NB4 (cell line): Measurements from ENCODE around the gene CCT6A.

Experiments used
- MYC ChIP-seq: IDR thresholded peaks from 2 replicates; pipeline ENCODE4 v1.6.1; 2011; ENCODE audit warnings: low read depth, low read length
- POLR2A ChIP-seq: IDR thresholded peaks from 2 replicates; pipeline ENCODE4 v1.6.1; 2011; ENCODE audit warnings: mild to moderate bottlenecking; ENCODE audit not compliant: insufficient read length; ENCODE audit errors: extremely low read depth
- TF ChIP-seq, protein P1 (sequence below): IDR thresholded peaks from one replicate; pipeline ENCODE4 v1.5.1; 2012; ENCODE audit warnings: low read depth, low read length

GRCh38 chr7:56051053-56051338, 569 bp upstream of the CCT6A start:
- TF ChIP-seq, protein P1, sequence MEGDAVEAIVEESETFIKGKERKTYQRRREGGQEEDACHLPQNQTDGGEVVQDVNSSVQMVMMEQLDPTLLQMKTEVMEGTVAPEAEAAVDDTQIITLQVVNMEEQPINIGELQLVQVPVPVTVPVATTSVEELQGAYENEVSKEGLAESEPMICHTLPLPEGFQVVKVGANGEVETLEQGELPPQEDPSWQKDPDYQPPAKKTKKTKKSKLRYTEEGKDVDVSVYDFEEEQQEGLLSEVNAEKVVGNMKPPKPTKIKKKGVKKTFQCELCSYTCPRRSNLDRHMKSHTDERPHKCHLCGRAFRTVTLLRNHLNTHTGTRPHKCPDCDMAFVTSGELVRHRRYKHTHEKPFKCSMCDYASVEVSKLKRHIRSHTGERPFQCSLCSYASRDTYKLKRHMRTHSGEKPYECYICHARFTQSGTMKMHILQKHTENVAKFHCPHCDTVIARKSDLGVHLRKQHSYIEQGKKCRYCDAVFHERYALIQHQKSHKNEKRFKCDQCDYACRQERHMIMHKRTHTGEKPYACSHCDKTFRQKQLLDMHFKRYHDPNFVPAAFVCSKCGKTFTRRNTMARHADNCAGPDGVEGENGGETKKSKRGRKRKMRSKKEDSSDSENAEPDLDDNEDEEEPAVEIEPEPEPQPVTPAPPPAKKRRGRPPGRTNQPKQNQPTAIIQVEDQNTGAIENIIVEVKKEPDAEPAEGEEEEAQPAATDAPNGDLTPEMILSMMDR, result no peak
- TF ChIP-seq POLR2A (no peak), MYC (no peak)
